DOHH2 (cell line): ENCODE data around the gene PON3.

Source experiments
- H3F3A ChIP-seq: fragments of 200-600 bp; sonication (generic), shearing (Covaris generic); 2 replicates; pipeline ENCODE4 v1.6.0; 2016; ENCODE audit warnings: antibody characterized with exemption, mild to moderate bottlenecking; ENCODE audit not compliant: control insufficient read depth, insufficient read depth
- H3K27ac ChIP-seq: fragments of 200-600 bp; sonication (generic); 2 replicates; pipeline ENCODE4 v1.5.1; 2014; ENCODE audit warnings: low read depth, mild to moderate bottlenecking, low read length, moderate library complexity
- H3K27me3 ChIP-seq: fragments of 200-600 bp; sonication (generic); 2 replicates; pipeline ENCODE4 v1.6.1; 2014; ENCODE audit warnings: mild to moderate bottlenecking, low read length, mixed read lengths; ENCODE audit not compliant: control insufficient read depth
- H3K36me3 ChIP-seq: fragments of 200-600 bp; sonication (generic); 2 replicates; pipeline ENCODE4 v1.6.1; 2014; ENCODE audit warnings: mild to moderate bottlenecking, low read length, moderate library complexity, mixed read lengths; ENCODE audit not compliant: control insufficient read depth
- H3K4me1 ChIP-seq: fragments of 200-600 bp; sonication (generic); 2 replicates; pipeline ENCODE4 v1.6.1; 2014; ENCODE audit warnings: mild to moderate bottlenecking, low read length, mixed read lengths; ENCODE audit not compliant: control insufficient read depth
- H3K4me2 ChIP-seq: fragments of 200-600 bp; sonication (generic); 2 replicates; pipeline ENCODE4 v1.6.0; 2014; ENCODE audit warnings: mild to moderate bottlenecking, low read length, moderate library complexity
- H3K4me3 ChIP-seq: fragments of 200-600 bp; sonication (generic); 2 replicates; pipeline ENCODE4 v1.5.1; 2014; ENCODE audit warnings: mild to moderate bottlenecking, low read length, mixed read lengths
- H3K79me2 ChIP-seq: fragments of 200-600 bp; sonication (generic); 2 replicates; pipeline ENCODE4 v1.6.1; 2014; ENCODE audit warnings: mild to moderate bottlenecking, low read length, mixed read lengths; ENCODE audit not compliant: control insufficient read depth
- H3K9me2 ChIP-seq: fragments of 200-600 bp; sonication (generic); replicated peaks from 2 replicates; pipeline ENCODE4 v1.6.1; 2014; ENCODE audit warnings: mild to moderate bottlenecking, low read length, mixed read lengths; ENCODE audit not compliant: control insufficient read depth
- H3K9me3 ChIP-seq: fragments of 200-600 bp; sonication (generic); 2 replicates; pipeline ENCODE4 v1.6.1; 2014; ENCODE audit warnings: antibody characterized with exemption, low read length, mixed read lengths; ENCODE audit not compliant: control insufficient read depth, insufficient read depth
- H4K20me1 ChIP-seq: fragments of 200-600 bp; sonication (generic); 2 replicates; pipeline ENCODE4 v1.6.0; 2014; ENCODE audit warnings: low read depth, mild to moderate bottlenecking, antibody characterized with exemption, low read length, moderate library complexity; ENCODE audit not compliant: control insufficient read depth, insufficient read depth
- EZH2phosphoT487 ChIP-seq: fragments of 200-600 bp; sonication (generic); IDR thresholded peaks from 2 replicates; pipeline ENCODE4 v1.6.1; 2017; ENCODE audit warnings: borderline replicate concordance, mild to moderate bottlenecking, antibody characterized with exemption, low read length, moderate library complexity, mixed read lengths
- TF ChIP-seq, protein P1 (sequence below): fragments of 200-600 bp; sonication (generic); IDR thresholded peaks from one replicate; pipeline ENCODE4 v1.5.1; 2014; ENCODE audit warnings: antibody characterized with exemption, mild to moderate bottlenecking, low read depth, low read length; ENCODE audit not compliant: poor library complexity, severe bottlenecking

PON3 gene

DNA sequence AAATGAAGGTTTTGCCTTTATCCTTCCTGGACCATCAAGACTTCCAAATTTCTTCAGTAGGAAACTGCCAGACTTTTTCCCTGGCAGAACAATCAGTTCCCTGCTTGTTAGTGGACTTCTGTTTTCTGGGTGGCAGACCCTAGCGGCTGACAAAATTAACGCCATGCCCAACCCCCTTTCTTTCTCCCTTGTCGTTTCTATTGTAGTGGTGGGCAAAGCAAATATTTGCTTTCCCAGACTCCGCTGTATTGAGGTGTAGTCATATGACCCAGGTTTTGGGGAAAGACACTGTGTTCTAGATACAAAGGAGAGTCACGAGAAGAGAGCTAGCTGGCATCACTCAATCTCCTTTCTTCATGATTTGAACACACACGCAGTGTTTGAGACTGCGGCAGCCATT lies 31.0 kb upstream of the PON3 start:
- H3K27me3 ChIP-seq: no peaks in the 10 kb centered on the region
- no peak overlapping the region for H3K4me2 ChIP-seq
- H3K9me3 ChIP-seq: no peaks in the 10 kb centered on the region
- no peak overlapping the region for H3K27ac ChIP-seq
- no peaks in the 10 kb centered on the region for H3K9me2 ChIP-seq
- no peaks in the 10 kb centered on the region for H3F3A ChIP-seq
- H3K4me1 ChIP-seq: no peaks in the 10 kb centered on the region
- no peaks in the 10 kb centered on the region for H3K79me2 ChIP-seq
- H3K4me3 ChIP-seq: no peak overlapping the region
- no peaks in the 10 kb centered on the region for H4K20me1 ChIP-seq
- H3K36me3 ChIP-seq: no peaks in the 10 kb centered on the region
- TF ChIP-seq, protein P1, sequence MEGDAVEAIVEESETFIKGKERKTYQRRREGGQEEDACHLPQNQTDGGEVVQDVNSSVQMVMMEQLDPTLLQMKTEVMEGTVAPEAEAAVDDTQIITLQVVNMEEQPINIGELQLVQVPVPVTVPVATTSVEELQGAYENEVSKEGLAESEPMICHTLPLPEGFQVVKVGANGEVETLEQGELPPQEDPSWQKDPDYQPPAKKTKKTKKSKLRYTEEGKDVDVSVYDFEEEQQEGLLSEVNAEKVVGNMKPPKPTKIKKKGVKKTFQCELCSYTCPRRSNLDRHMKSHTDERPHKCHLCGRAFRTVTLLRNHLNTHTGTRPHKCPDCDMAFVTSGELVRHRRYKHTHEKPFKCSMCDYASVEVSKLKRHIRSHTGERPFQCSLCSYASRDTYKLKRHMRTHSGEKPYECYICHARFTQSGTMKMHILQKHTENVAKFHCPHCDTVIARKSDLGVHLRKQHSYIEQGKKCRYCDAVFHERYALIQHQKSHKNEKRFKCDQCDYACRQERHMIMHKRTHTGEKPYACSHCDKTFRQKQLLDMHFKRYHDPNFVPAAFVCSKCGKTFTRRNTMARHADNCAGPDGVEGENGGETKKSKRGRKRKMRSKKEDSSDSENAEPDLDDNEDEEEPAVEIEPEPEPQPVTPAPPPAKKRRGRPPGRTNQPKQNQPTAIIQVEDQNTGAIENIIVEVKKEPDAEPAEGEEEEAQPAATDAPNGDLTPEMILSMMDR: no peak
- no peak for TF ChIP-seq EZH2phosphoT487

DNA sequence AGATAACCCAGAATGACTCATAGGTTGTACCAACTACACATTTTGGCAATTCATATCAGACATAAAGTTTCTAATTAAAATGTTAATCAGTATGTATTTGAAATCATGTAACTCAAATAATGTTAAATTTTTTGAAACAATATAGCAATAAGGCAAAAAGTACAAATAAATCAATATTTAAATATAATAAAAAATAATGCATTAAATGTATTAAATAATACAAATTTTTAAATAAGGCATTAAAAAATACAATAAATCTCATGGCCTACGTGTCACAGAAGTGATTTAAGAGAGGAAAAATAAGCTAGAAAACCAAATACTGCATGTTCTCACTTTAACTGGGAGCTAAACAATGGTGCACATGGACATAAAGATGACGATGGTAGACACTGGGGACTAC lies 29.5 kb upstream of the PON3 start:
- no peaks in the 10 kb centered on the region for H3K36me3 ChIP-seq
- H3K9me2 ChIP-seq: no peaks in the 10 kb centered on the region
- H3K9me3 ChIP-seq: no peaks in the 10 kb centered on the region
- no peaks in the 10 kb centered on the region for H3F3A ChIP-seq
- H3K4me2 ChIP-seq: no peak overlapping the region
- H4K20me1 ChIP-seq: no peaks in the 10 kb centered on the region
- H3K27me3 ChIP-seq: no peaks in the 10 kb centered on the region
- H3K79me2 ChIP-seq: no peaks in the 10 kb centered on the region
- no peaks in the 10 kb centered on the region for H3K4me1 ChIP-seq
- no peak overlapping the region for H3K27ac ChIP-seq
- TF ChIP-seq, protein P1: no peak
- TF ChIP-seq EZH2phosphoT487: no peak
- H3K4me3 ChIP-seq: no peak overlapping the region

DNA sequence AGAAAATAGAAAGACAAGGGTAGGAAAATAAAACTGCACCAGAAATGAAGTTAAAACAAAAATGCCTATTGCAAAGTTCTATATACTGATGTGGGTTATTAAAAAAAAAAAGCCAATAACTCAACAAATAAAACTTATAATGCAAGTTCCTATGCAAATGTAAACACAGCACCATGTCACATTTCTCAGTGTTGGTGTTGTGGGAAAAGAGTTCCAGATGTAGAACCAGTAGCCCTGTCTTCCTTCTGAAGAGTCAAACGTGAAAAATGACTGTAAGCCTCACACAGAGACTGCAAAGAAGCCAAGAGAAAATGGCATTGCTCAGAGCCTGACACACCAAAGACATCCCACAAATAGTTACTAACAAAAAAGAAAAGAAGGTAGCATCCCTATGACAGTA lies 28.5 kb upstream of the PON3 start:
- no peaks in the 10 kb centered on the region for H3F3A ChIP-seq
- no peaks in the 10 kb centered on the region for H3K36me3 ChIP-seq
- H3K4me2 ChIP-seq: no peak overlapping the region
- H3K27me3 ChIP-seq: no peaks in the 10 kb centered on the region
- TF ChIP-seq, protein P1: no peak
- no peak for TF ChIP-seq EZH2phosphoT487
- H3K9me2 ChIP-seq: no peaks in the 10 kb centered on the region
- no peak overlapping the region for H3K27ac ChIP-seq
- no peaks in the 10 kb centered on the region for H3K4me1 ChIP-seq
- H4K20me1 ChIP-seq: no peaks in the 10 kb centered on the region
- H3K4me3 ChIP-seq: no peak overlapping the region
- H3K9me3 ChIP-seq: no peaks in the 10 kb centered on the region
- no peaks in the 10 kb centered on the region for H3K79me2 ChIP-seq

DNA sequence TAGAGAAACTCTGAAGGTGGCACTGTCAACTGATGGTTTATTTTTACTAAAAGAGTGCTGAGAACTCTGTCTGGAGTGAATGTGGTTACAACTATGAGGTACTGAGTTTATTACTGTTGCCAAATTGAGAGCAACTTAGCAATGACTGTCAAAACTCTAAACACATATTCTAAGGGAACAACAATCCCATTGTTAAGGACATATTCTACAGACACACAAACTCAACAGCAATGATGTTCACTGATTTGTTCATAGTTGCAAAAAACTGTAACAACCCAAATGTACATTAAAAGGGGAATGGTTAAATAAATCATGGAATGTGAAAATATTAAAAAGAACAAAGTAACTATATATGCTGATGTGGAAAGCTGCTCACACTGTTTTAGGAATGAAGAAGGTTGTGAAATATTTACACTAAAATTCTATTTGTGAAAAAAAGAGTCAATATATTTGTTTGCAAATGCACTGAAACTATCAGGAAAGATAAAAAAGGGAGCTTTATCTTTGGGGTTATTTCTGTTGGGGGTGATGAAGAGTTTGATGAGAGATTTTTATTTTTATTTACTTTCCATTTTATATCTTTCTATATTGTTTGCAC lies 25.8 kb upstream of the PON3 start:
- Histone ChIP-seq H3K27ac (no peak overlapping the region), H3K4me1 (no peaks in the 10 kb centered on the region), H3K4me2 (no peak overlapping the region), H3K36me3 (no peaks in the 10 kb centered on the region), H3K9me3 (no peaks in the 10 kb centered on the region), H3F3A (no peaks in the 10 kb centered on the region), H4K20me1 (no peaks in the 10 kb centered on the region), H3K9me2 (no peaks in the 10 kb centered on the region), H3K79me2 (no peaks in the 10 kb centered on the region), H3K27me3 (no peaks in the 10 kb centered on the region), H3K4me3 (no peak overlapping the region)
- TF ChIP-seq, protein P1: no peak
- TF ChIP-seq EZH2phosphoT487: no peak
